ENCODE measurements around the gene BSN.

DNA sequence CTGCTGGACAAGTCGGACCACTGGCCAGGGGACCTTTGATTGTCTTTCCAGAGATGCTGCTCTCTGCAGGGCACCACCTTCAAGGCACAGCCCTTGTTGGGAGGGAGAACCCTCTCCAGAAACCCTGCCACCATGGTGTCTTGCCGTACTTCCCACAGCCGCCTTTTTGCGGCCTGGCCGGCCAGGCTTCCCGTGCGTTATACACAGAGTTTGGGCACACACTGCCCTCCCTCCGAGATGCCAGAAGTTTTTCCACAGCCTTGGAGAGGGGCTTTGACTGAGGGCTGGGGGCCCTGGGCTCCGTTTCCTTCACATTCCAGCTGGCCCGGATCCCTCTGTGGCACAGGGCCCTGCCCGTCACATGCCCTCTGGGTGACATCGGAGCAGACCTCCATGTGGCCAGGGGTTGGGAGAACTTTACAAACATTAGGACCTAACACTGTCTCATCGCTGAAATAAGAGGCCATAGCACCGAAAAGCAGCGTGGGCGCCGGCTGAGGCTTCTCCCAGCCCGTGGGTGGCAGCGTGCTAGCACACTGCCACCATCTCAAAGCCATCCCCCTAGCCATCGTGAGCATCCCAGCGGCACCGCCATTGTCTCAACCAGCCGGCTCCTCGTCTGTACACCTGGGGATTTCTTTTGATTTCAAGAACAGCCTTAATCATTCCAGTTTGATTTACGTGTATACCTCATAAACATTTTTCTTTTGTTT, 113.6 kb downstream of the BSN start:
- no peak for TF ChIP-seq CTCF (IDR thresholded peaks at IDR 0.05)
- TF ChIP-seq POLR2A (IDR thresholded peaks at IDR 0.05), result no peak

All from body of pancreas (tissue), 4 donors.